Measurements from ENCODE around the gene PRCD. TPM values are rescaled to one million over a fixed set of nuclear protein-coding genes. Genes with fewer than 3 reads are reported as not detected.

The PRCD gene, protein sequence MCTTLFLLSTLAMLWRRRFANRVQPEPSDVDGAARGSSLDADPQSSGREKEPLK
- total RNA-seq, result 1 to 10 TPM in 1 of 2 donors, under 1 TPM in 1; 0.52 to 4.6 TPM

DNA sequence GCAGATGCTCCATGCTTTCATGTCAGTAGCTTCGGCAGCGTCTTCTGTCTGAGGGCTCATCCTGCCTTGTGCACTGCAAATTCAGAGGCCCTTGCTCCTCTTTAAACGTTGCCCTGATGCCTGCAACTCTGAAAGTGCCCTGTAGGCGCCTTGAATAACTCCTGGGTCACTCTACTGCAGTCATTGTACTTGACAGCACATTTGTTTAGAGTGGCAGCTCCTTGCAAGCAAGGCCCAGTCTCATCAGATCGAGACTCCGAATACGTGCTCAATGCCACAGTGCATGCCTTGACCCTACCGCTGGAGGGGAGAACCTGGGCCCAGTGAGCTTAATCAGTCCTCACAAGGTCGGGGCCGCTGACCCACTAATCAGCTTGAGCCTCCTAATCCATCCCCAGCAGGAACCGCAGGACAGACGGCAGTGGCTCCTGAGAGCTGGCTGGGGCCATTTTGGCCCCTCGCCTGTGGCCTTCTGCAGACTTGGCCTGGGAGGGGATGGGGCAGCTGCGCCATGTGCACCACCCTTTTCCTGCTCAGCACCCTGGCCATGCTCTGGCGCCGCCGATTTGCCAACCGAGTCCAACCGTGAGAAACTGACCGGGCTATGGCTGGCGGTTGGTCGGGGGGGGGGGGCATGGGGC is at the start of gene PRCD:
PRCD (plus strand) TSS at position 414 of the 641 bp plus-strand sequence; CDS start at position 512, 98 bp downstream.
- H3K27me3 ChIP-seq, result peaks cover 5 to 10% of the 10 kb centered on the region in 2 donors
- WGBS, 2 donors, result 84 to 86% methylated on average over 11 to 19 of the region's 22 CpGs
- intact Hi-C loops (cut with DNase I), result no loop called here
- no peak for TF ChIP-seq POLR2A (IDR thresholded peaks at IDR 0.05)
- TF ChIP-seq, protein P1, sequence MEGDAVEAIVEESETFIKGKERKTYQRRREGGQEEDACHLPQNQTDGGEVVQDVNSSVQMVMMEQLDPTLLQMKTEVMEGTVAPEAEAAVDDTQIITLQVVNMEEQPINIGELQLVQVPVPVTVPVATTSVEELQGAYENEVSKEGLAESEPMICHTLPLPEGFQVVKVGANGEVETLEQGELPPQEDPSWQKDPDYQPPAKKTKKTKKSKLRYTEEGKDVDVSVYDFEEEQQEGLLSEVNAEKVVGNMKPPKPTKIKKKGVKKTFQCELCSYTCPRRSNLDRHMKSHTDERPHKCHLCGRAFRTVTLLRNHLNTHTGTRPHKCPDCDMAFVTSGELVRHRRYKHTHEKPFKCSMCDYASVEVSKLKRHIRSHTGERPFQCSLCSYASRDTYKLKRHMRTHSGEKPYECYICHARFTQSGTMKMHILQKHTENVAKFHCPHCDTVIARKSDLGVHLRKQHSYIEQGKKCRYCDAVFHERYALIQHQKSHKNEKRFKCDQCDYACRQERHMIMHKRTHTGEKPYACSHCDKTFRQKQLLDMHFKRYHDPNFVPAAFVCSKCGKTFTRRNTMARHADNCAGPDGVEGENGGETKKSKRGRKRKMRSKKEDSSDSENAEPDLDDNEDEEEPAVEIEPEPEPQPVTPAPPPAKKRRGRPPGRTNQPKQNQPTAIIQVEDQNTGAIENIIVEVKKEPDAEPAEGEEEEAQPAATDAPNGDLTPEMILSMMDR (IDR thresholded peaks at IDR 0.05), result no peak
- ATAC-seq (no peak), DNase-seq (no peak)
- no peaks in the 10 kb centered on the region for H3K36me3 ChIP-seq (replicated peaks in 1 of 2; ENCODE audit: insufficient read depth in 1 of 2, low read depth in 2 of 2)
- no peak within 1 kb of the TSS for H3K4me3 ChIP-seq
- peaks cover 40% of the 10 kb centered on the region for H3K4me1 ChIP-seq
- no peaks in the 10 kb centered on the region for H3K9me3 ChIP-seq
- peak within 1 kb of the TSS in 2 of 4 donors; percentile 13 to 61 for H3K27ac ChIP-seq

DNA sequence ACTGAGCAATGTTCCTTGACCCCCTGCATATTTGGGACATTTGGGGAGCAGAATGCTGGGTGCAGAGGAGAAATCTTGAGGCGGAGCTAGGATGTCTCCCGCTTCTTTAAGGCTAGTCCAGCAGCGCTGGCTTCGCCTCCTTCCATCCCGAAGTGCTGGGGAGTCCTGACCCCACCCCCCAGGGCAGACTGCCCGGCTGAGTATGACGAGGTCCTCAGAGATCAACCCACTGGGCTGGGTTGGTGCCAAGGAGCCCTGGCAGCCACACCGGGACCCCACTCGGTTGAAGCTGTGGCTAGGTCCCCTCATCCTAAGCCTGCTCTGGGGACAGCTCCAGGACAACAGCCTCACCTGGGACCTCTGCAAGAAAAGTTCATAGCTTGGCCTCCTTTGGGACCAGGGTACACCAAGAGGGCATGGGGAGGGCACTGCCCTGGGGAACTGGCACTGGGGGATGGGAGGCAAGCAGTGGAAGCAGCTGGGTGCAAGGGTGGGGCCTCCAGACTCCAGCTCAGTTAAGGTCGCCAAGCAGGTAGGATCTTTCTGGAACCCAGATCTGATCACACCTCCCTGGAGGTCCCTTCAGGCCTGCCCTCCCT is 49.6 kb upstream of the PRCD start:
- peaks cover 33% of the 10 kb centered on the region for H3K4me1 ChIP-seq
- H3K4me3 ChIP-seq, result no peak overlapping the region
- no peak for TF ChIP-seq POLR2A (IDR thresholded peaks at IDR 0.05)
- TF ChIP-seq, protein P1 (IDR thresholded peaks at IDR 0.05), result no peak
- no peak for DNase-seq
- intact Hi-C loops (cut with DNase I), result no loop called here
- WGBS, 2 donors, result 70 to 84% methylated on average over 5 to 10 of the region's 10 CpGs
- H3K27me3 ChIP-seq, result no peaks in the 10 kb centered on the region
- no peak overlapping the region for H3K27ac ChIP-seq
- H3K36me3 ChIP-seq (replicated peaks in 1 of 2; ENCODE audit: insufficient read depth in 1 of 2, low read depth in 2 of 2), result no peaks in the 10 kb centered on the region
- no peaks in the 10 kb centered on the region for H3K9me3 ChIP-seq
- no peak for ATAC-seq

- Histone ChIP-seq H3K36me3 (replicated peaks in 1 of 2; ENCODE audit: insufficient read depth in 1 of 2, low read depth in 2 of 2) (no peaks in the 10 kb centered on the region), H3K4me1 (peaks cover 40% of the 10 kb centered on the region), H3K27ac (peak overlapping the region in 2 of 4 donors; percentile 56 to 77), H3K27me3 (no peaks in the 10 kb centered on the region), H3K9me3 (no peaks in the 10 kb centered on the region), H3K4me3 (no peak overlapping the region)
- TF ChIP-seq, protein P1 (IDR thresholded peaks at IDR 0.05), result no peak
- TF ChIP-seq POLR2A (IDR thresholded peaks at IDR 0.05), result peak in 1 of 3 donors; percentile 30
- ATAC-seq, result no peak
- intact Hi-C loops (cut with DNase I), result no loop called here
- WGBS, 2 donors, result 76 to 100% methylated on average over 2 to 17 of the region's 17 CpGs
- peak in 1 of 4 donors; percentile 33 for DNase-seq
These were observed 48.3 kb upstream of the PRCD start for GRCh38 chr17:76491271-76492122.

- TF ChIP-seq, protein P1 (IDR thresholded peaks at IDR 0.05), result no peak
- peak in 1 of 3 donors; percentile 4 for TF ChIP-seq POLR2A (IDR thresholded peaks at IDR 0.05)
- Histone ChIP-seq H3K4me3 (no peak overlapping the region), H3K9me3 (no peaks in the 10 kb centered on the region), H3K4me1 (peaks cover 49% of the 10 kb centered on the region), H3K27me3 (no peaks in the 10 kb centered on the region), H3K36me3 (replicated peaks in 1 of 2; ENCODE audit: insufficient read depth in 1 of 2, low read depth in 2 of 2) (no peaks in the 10 kb centered on the region), H3K27ac (peak overlapping the region in 3 of 4 donors; percentile 12 to 77 (median 56))
- peak in 1 of 4 donors; percentile 46 for DNase-seq
- no peak for ATAC-seq
- 52 to 100% methylated on average over 1 to 11 of the region's 11 CpGs for WGBS, 2 donors
- intact Hi-C loops (cut with DNase I), result no loop called here
These were observed 47.5 kb upstream of the PRCD start for GRCh38 chr17:76492123-76492988.
